HAP-1 (cell line): ENCODE results near the gene DRC1.

Experiments
- DNase-seq, 2 experiments: peaks; one replicate each; pipeline ENCODE4 v3.0.0-alpha.2; 2016 to 2020; ENCODE audit warnings: low spot score in 2 of 2
- H3K27me3 ChIP-seq: fragments of 250-450 bp; sonication (Bioruptor Pico); 2 replicates; pipeline ENCODE4 v1.5.1; 2020; ENCODE audit warnings: low read depth, mild to moderate bottlenecking, moderate library complexity
- H3K36me3 ChIP-seq: fragments of 250-450 bp; sonication (Bioruptor Pico); replicated peaks from 2 replicates; pipeline ENCODE4 v1.5.1; 2020; ENCODE audit warnings: mild to moderate bottlenecking
- H3K4me1 ChIP-seq: fragments of 250-450 bp; sonication (Bioruptor Pico); 2 replicates; pipeline ENCODE4 v1.5.1; 2020; ENCODE audit warnings: mild to moderate bottlenecking
- H3K4me3 ChIP-seq: fragments of 250-450 bp; sonication (Bioruptor Pico); 2 replicates; pipeline ENCODE4 v1.5.1; 2020; ENCODE audit warnings: mild to moderate bottlenecking, moderate library complexity
- H3K9me3 ChIP-seq: fragments of 250-450 bp; sonication (Bioruptor Pico); 2 replicates; pipeline ENCODE4 v1.5.1; 2020; ENCODE audit warnings: mild to moderate bottlenecking, moderate library complexity
- in situ Hi-C: fragments of 300-500 bp; cut with MboI; formaldehyde crosslinking; loops from 3 replicates; pipeline ENCODE4 v1.14.3; 2020; ENCODE audit warnings: low sequenced_read_pairs, inconsistent platforms, mixed read lengths

DRC1 gene

DNA sequence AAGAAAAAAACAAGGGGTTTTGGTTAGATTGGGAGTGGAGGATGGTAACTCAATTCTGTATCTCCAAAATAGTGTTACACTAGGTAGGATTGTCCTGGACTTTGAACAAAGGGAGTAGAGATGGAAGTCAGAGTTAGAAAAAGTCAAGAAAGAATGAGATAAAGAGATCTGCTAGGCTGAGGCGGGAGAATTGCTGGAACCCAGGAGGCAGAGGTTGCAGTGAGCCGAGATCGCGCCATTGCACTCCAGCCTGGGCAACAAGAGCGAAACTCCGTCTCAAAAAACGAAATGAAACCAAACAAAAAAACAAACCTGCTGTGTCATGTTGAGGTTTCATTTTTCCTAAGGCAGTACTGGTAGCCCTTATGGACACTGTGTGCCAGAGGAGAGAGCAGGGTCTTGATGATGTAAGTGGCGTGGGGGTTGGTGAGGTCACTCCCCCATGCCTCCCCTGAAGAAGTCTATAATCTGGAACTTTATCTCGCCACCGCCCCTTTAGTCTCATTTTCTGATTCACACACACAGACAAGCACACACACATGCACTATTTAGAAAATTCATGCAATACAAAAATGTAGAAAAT lies 10.5 kb downstream of the DRC1 start:
- in situ Hi-C loops = no loop called here
- Histone ChIP-seq H3K27me3 (no peaks in the 10 kb centered on the region), H3K36me3 (no peaks in the 10 kb centered on the region), H3K4me1 (no peaks in the 10 kb centered on the region), H3K9me3 (no peaks in the 10 kb centered on the region), H3K4me3 (no peak overlapping the region)
- no peak for DNase-seq

DNA sequence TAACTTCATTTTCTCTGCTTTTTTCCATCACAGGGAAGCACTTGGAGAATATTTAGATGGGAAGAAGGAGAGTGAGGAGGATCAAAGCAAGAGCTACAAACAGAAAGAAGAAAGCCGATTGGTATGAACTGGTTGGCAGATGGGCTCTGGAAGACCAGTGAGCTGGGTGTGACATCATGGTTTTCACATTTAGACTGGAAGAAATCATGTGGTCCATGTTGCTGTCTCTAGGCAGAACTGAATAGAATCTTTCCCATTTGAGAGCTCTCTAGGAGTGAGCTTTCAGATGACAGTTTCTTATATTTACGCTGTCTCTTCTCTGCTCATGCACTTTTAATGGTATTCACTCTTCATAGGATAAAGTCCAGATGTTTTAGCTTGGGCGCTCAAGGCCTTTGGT lies 12.6 kb downstream of the DRC1 start:
- no peaks in the 10 kb centered on the region for H3K9me3 ChIP-seq
- DNase-seq = no peak
- H3K27me3 ChIP-seq = peaks cover 2% of the 10 kb centered on the region; the same call in 1 of the 2 replicates
- H3K36me3 ChIP-seq = no peaks in the 10 kb centered on the region
- no peak overlapping the region for H3K4me3 ChIP-seq
- in situ Hi-C loops = no loop called here
- H3K4me1 ChIP-seq = no peaks in the 10 kb centered on the region

- H3K27me3 ChIP-seq = peaks cover 4% of the 10 kb centered on the region
- no peak overlapping the region for H3K4me3 ChIP-seq
- no peak for DNase-seq
- H3K4me1 ChIP-seq = no peaks in the 10 kb centered on the region
- in situ Hi-C loops = no loop called here
- no peaks in the 10 kb centered on the region for H3K36me3 ChIP-seq
- H3K9me3 ChIP-seq = no peaks in the 10 kb centered on the region
Measured at GRCh38 chr2:26421961-26422360, 20.2 kb downstream of the DRC1 start.

DNA sequence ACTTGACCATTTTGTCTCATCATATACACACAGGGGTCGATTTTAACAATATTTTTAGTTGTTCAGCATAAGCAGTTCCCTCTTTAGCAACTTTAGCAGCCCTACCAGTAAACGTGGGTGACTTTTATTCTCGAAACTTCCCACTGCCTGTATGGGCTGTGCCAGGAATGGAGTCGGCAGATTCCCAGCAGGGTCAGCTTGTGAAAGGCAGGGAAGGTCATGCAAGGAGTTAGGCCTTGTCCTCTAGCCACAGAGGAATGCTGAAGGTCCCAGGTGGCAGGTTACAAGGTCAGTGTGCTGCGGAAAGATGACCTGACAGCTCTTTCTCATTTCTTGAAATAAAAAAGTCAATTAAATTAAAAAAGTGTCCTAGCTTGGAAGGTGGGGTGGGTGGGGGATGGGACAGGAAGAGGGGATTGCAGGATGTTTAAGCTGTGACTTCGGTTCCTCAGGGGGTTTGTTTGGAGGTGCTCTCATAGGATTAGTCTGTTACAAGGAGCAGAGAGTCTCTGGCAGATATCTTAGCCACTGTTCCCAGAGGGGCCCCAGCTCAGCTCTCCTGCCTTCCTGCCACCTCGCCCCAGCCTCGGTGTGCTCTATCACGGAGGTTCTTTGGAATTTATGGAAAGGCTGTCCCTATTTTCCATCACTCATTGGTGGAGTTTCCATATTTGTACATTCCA lies 21.4 kb downstream of the DRC1 start:
- no peak overlapping the region for H3K4me3 ChIP-seq
- no peak for DNase-seq
- H3K36me3 ChIP-seq = no peaks in the 10 kb centered on the region
- no peaks in the 10 kb centered on the region for H3K9me3 ChIP-seq
- H3K27me3 ChIP-seq = peaks cover 4% of the 10 kb centered on the region
- in situ Hi-C loops = no loop called here
- H3K4me1 ChIP-seq = no peaks in the 10 kb centered on the region

DNA sequence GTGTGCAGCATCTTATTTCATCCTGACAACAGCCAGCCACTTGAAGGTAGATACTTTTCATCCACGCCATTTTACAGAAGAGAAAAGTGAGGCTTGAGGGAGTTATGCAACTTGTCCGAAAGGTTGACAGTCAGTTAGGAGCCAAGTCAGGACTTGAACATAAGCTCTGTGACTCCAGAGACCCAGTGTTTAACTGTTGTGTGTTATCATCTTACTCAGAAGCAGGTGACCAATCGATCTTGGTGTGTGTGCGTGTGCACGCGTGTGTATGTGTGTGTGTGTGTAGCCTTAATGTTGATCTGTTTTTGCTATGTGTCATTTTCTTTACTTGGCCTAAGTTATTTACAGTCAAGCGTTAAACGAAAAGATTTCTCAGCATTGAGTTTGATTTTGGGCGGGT lies 22.0 kb downstream of the DRC1 start:
- Histone ChIP-seq H3K4me3 (no peak overlapping the region), H3K36me3 (no peaks in the 10 kb centered on the region)
- in situ Hi-C loops = no loop called here

GRCh38 chr2:26424221-26424620 lies 22.5 kb downstream of the DRC1 start:
- H3K4me1 ChIP-seq = no peaks in the 10 kb centered on the region
- no peaks in the 10 kb centered on the region for H3K36me3 ChIP-seq
- peaks cover 3% of the 10 kb centered on the region for H3K27me3 ChIP-seq
- no peak for DNase-seq
- no peaks in the 10 kb centered on the region for H3K9me3 ChIP-seq
- in situ Hi-C loops = no loop called here
- H3K4me3 ChIP-seq = no peak overlapping the region

More for the DNA sequence above, 22.0 kb downstream of the DRC1 start:
- DNase-seq = no peak
- H3K9me3 ChIP-seq = no peaks in the 10 kb centered on the region
- no peaks in the 10 kb centered on the region for H3K4me1 ChIP-seq
- peaks cover 4% of the 10 kb centered on the region for H3K27me3 ChIP-seq

DNA sequence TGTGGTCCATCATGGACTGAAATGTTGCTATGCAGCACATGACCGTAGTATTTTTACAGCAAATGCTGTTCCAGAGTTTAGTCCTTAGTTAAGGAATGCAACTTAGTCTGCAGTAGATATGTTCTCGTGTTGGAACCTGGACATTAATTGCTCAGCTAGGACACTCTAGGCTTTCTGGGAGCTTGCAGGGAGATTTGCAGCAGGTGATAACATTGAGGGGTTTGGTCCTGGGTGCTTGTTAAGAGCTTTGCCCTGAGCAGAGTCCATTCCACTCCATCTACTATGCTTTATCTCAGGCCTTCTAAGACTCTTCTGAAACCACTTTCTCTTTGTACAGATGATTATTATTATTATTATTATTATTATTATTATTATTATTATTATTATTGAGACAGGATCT lies 27.1 kb downstream of the DRC1 start:
- no peak overlapping the region for H3K4me3 ChIP-seq
- DNase-seq = no peak
- H3K36me3 ChIP-seq = no peaks in the 10 kb centered on the region
- H3K27me3 ChIP-seq = no peaks in the 10 kb centered on the region
- peaks cover 15% of the 10 kb centered on the region for H3K4me1 ChIP-seq
- in situ Hi-C loops = no loop called here
- H3K9me3 ChIP-seq = no peaks in the 10 kb centered on the region

DNA sequence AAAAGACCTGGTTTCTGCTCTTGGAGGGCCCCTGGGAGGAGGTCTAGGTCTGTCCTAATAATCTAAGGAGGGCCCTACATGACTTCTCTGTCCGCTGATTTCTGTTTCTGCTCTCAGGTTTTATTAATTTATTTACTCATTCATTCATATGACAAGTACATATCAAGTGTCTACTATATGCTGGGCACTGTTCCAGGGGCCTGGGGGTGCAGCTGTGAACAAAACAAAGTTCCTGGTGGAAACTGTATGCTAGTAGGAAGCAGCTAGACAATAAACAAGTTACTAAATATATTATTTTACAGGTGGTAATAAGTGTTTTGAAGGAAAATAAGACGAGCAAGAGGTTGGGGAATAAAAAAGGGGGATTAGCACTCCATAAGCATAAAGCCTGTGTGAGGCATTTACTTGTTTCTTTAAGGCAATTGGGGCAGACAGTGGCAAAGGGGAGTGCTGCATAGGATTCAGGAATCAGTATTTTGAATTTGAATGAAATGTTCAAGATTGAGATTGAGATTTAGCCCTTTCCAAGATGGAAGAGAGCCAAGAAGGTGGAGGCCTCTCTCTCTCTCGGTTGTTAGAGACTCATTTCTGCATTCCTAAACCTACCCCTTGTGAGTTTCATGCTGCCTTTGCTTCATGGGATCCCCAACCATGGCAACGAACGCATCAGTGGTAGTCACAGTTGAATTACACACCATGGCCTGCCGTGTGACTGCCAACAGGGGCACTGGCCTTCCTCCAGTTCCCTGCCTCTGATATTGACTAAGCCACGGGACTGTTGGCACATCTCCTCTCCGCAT lies 28.3 kb downstream of the DRC1 start:
- H3K4me1 ChIP-seq = peaks cover 15% of the 10 kb centered on the region
- H3K36me3 ChIP-seq = no peaks in the 10 kb centered on the region
- no peak overlapping the region for H3K4me3 ChIP-seq
- peak; percentile 70 to 75 for DNase-seq
- in situ Hi-C loops = no loop called here
- no peaks in the 10 kb centered on the region for H3K27me3 ChIP-seq
- H3K9me3 ChIP-seq = no peaks in the 10 kb centered on the region

- in situ Hi-C loops = no loop called here
- Histone ChIP-seq H3K9me3 (no peaks in the 10 kb centered on the region), H3K4me3 (no peak overlapping the region), H3K4me1 (peaks cover 15% of the 10 kb centered on the region), H3K27me3 (no peaks in the 10 kb centered on the region), H3K36me3 (no peaks in the 10 kb centered on the region)
- no peak for DNase-seq
Measured at GRCh38 chr2:26430826-26431225, 29.1 kb downstream of the DRC1 start.

DNA sequence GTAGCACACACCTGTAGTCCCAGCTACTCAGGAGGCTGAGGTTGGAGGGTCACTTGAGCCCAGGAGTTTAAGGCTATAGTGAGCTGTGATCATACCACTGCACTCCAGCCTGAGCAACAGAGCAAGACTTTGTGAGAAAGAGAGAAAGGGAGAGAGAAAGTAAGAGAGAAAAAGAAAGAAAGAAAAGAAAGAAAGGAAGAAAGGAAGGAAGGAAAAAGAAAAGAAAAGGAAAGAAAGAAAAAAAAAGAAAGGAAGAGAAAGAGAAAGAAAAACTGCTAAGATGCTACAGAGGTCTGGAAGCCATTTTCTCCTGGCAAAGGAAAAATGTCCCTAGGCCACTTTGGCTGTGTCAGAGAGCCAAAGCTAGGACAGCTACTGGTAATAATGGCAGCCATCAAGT lies 30.6 kb downstream of the DRC1 start:
- Histone ChIP-seq H3K36me3 (no peaks in the 10 kb centered on the region), H3K4me3 (no peak overlapping the region), H3K9me3 (no peaks in the 10 kb centered on the region), H3K27me3 (no peaks in the 10 kb centered on the region), H3K4me1 (peaks cover 15% of the 10 kb centered on the region)
- in situ Hi-C loops = no loop called here
- no peak for DNase-seq

GRCh38 chr2:26432859-26433258 lies 31.1 kb downstream of the DRC1 start:
- in situ Hi-C loops = no loop called here
- no peaks in the 10 kb centered on the region for H3K9me3 ChIP-seq
- H3K4me3 ChIP-seq = no peak overlapping the region
- peaks cover 15% of the 10 kb centered on the region for H3K4me1 ChIP-seq
- no peaks in the 10 kb centered on the region for H3K27me3 ChIP-seq
- H3K36me3 ChIP-seq = no peaks in the 10 kb centered on the region
- no peak for DNase-seq

DNA sequence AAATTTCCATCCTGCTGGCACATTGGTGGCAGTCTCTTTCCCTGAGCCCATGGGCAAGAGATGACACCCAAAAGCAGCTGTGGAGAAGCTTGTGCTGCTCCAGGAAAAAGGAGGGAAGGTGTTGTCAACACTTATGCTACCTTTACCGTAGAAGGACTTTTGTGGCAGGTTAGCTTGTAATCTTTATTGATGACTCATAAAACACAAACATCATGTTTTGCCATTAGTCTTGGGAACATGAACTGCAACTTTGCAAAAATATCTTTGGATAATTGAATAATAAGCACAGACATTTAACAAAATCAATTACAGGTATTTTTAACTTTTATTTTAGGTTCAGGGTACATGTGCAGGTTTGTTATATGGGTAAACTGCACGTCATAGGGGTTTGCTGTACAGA lies 33.4 kb downstream of the DRC1 start:
- H3K4me1 ChIP-seq = peaks cover 8% of the 10 kb centered on the region
- in situ Hi-C loops = no loop called here
- H3K36me3 ChIP-seq = no peaks in the 10 kb centered on the region
- DNase-seq = no peak
- H3K4me3 ChIP-seq = no peak overlapping the region
- H3K27me3 ChIP-seq = no peaks in the 10 kb centered on the region
- no peaks in the 10 kb centered on the region for H3K9me3 ChIP-seq

DNA sequence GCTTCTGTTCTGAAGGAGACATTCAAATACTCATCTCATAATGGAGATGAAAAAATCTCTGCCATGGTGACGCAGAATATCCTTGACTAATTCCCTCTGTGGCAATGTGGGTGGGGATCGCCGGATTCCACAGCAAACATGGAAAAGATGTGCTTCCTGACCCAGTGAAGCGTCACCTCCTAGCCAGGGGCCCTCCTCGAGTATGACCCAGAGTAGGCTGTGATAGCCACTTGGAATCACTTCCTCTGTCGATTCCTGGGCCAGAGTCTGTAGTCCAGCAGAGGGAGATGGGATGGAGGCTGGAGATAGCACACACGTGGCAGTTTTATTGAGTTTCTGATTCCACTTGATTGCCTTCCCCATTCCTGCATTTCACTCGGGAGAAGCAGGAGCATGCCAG lies 36.8 kb downstream of the DRC1 start:
- H3K4me3 ChIP-seq = no peak overlapping the region
- no peak for DNase-seq
- in situ Hi-C loops = no loop called here
- no peaks in the 10 kb centered on the region for H3K27me3 ChIP-seq
- no peaks in the 10 kb centered on the region for H3K9me3 ChIP-seq
- H3K36me3 ChIP-seq = no peaks in the 10 kb centered on the region
- peaks cover 3% of the 10 kb centered on the region; the same call in 1 of the 2 replicates for H3K4me1 ChIP-seq

DNA sequence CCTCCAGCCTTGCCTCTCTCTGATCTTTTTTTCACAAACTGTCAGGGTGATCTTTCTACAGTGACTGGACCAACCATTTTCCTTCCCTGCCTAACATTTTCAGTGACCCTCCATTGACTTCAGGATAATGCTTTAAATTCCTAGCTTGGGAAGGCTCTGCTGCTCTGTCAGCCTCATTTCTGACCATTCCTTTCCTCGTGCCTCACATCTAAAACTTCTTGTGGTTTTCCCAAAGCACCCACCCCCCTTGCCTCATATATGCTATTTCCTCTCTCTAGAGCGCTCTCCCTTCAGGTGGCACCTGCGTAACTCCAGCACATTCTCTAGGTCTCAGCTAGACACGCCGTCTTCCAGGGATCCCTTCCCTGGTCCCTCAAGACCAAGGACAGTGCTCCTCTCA lies 37.2 kb downstream of the DRC1 start:
- H3K27me3 ChIP-seq = no peaks in the 10 kb centered on the region
- no peak overlapping the region for H3K4me3 ChIP-seq
- in situ Hi-C loops = no loop called here
- H3K36me3 ChIP-seq = no peaks in the 10 kb centered on the region
- no peak for DNase-seq
- H3K9me3 ChIP-seq = no peaks in the 10 kb centered on the region
- H3K4me1 ChIP-seq = peaks cover 3% of the 10 kb centered on the region; the same call in 1 of the 2 replicates
